ENCODE measurements around the gene VPS36.

DNA sequence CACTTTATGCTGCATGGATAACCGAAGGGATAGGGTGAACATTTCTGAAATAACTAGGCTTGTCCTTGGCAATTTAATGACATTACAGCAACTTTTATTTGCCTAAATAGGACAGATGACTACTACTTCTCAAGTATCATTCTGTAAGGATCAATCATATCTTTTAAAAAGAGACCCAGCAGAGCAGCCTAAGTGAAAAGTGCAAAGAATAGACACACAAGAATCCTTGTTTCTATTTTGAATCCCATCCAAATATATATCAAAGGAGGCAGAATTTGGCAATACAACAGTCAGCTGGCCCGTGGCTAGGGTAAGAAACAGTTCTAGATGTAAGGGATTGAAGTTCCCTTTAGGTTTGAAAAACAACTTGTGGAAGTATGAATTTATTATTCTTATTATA lies 51.4 kb downstream of the VPS36 start:
- TF ChIP-seq CTCF (IDR thresholded peaks at IDR 0.05) (no peak), EZH2 (IDR thresholded peaks at IDR 0.05) (no peak)

Data from neural progenitor cell (in vitro differentiated cells).